Upper lobe of right lung (tissue), 1 donor: ENCODE results near the gene ABCC11. TPM values are rescaled to one million over a fixed set of nuclear protein-coding genes. Genes with fewer than 3 reads are reported as not detected.

Source experiments
- ATAC-seq: fragments of 200-7000 bp; cut with Tn5 transposase; one replicate; pipeline ENCODE4 v1.9.1; 2020; ENCODE audit warnings: mild to moderate bottlenecking, moderate library complexity
- DNase-seq: peaks from one replicate; pipeline ENCODE4 v3.0.0-alpha.2; 2020
- H3K27ac ChIP-seq: fragments of 200-600 bp; one replicate; pipeline ENCODE4 v1.8.0; 2022
- H3K27me3 ChIP-seq: fragments of 200-600 bp; one replicate; pipeline ENCODE4 v1.8.0; 2022; ENCODE audit warnings: mild to moderate bottlenecking
- H3K36me3 ChIP-seq: fragments of 200-600 bp; one replicate; pipeline ENCODE4 v1.8.0; 2022
- H3K4me1 ChIP-seq: fragments of 200-600 bp; one replicate; pipeline ENCODE4 v1.8.0; 2022
- H3K4me3 ChIP-seq: fragments of 200-600 bp; one replicate; pipeline ENCODE4 v1.8.0; 2022; ENCODE audit warnings: mild to moderate bottlenecking
- H3K9me3 ChIP-seq: fragments of 200-600 bp; one replicate; pipeline ENCODE4 v1.8.0; 2022
- intact Hi-C: fragments of 100-400 bp; cut with DNase I; formaldehyde crosslinking; loops from one replicate; pipeline ENCODE4 v1.11.0; 2022
- total RNA-seq: library from RNA; stranded (reverse); fragmentation: NEBNext Ultra II Directional; extraction: Animal tissue kit (Norgen Biotek cat#: 25700); gene quantifications from one replicate; pipeline ENCODE4 v1.2.1, GENCODE V29; 2021
- TF ChIP-seq, protein P1 (sequence below): fragments of 200-600 bp; IDR thresholded peaks from one replicate; pipeline ENCODE4 v1.8.0; 2022; ENCODE audit warnings: antibody characterized with exemption
- donor health status: DM: no; HTN: yes; CAD: no; lungs with severe emphysema.

ABCC11 gene
- total RNA-seq, 1 donor from 2014 or later, result not detected

DNA sequence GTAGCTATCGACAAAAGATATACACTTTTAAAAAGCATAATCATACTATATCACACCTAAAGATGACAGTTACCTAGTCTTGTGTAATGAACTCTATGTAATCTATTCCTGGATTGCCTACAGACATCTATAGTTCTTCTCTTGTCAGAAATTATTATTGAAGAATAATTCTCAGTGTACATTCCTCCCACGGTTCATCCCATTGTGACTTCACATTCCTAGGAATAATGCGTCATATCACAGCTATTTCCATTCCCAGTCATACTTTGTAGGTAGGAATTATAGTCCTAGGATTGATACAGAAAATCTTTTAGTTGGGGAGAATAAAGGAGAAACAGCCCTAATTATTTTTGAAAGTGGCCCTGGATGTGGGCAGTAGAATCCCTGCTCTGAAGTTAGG is 44.0 kb upstream of the ABCC11 start:
- Histone ChIP-seq H3K27ac (no peak overlapping the region), H3K9me3 (no peaks in the 10 kb centered on the region), H3K27me3 (no peaks in the 10 kb centered on the region), H3K4me1 (no peaks in the 10 kb centered on the region), H3K4me3 (no peak overlapping the region), H3K36me3 (peaks cover 33% of the 10 kb centered on the region)
- intact Hi-C loops, result no loop called here
- TF ChIP-seq, protein P1, sequence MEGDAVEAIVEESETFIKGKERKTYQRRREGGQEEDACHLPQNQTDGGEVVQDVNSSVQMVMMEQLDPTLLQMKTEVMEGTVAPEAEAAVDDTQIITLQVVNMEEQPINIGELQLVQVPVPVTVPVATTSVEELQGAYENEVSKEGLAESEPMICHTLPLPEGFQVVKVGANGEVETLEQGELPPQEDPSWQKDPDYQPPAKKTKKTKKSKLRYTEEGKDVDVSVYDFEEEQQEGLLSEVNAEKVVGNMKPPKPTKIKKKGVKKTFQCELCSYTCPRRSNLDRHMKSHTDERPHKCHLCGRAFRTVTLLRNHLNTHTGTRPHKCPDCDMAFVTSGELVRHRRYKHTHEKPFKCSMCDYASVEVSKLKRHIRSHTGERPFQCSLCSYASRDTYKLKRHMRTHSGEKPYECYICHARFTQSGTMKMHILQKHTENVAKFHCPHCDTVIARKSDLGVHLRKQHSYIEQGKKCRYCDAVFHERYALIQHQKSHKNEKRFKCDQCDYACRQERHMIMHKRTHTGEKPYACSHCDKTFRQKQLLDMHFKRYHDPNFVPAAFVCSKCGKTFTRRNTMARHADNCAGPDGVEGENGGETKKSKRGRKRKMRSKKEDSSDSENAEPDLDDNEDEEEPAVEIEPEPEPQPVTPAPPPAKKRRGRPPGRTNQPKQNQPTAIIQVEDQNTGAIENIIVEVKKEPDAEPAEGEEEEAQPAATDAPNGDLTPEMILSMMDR, result no peak
- no peak for DNase-seq
- ATAC-seq, result no peak

DNA sequence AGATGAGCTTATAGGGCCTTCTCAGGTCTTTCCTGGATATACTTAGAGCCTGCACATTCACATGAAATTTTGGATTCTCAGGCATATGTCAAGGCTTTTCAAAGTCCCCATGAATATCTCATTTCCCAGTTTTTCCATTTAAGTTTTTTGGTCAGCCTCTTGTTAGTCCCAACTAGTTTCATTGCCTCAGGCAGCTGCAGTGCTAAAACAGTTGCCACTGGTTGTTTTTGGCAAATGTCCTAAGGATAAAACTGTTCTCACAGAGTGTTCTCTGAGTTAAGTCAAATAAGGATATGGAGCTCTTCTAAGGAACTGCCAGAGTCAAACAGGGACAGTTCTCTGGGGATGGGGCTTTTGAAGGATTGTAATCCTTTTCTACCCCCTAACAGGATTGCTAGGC is 39.9 kb upstream of the ABCC11 start:
- no peaks in the 10 kb centered on the region for H3K9me3 ChIP-seq
- H3K27ac ChIP-seq, result no peak overlapping the region
- TF ChIP-seq, protein P1, result no peak
- no peak overlapping the region for H3K4me3 ChIP-seq
- no peaks in the 10 kb centered on the region for H3K27me3 ChIP-seq
- DNase-seq (no peak), ATAC-seq (no peak)
- H3K4me1 ChIP-seq, result no peaks in the 10 kb centered on the region
- H3K36me3 ChIP-seq, result peaks cover 23% of the 10 kb centered on the region
- intact Hi-C loops, result no loop called here

DNA sequence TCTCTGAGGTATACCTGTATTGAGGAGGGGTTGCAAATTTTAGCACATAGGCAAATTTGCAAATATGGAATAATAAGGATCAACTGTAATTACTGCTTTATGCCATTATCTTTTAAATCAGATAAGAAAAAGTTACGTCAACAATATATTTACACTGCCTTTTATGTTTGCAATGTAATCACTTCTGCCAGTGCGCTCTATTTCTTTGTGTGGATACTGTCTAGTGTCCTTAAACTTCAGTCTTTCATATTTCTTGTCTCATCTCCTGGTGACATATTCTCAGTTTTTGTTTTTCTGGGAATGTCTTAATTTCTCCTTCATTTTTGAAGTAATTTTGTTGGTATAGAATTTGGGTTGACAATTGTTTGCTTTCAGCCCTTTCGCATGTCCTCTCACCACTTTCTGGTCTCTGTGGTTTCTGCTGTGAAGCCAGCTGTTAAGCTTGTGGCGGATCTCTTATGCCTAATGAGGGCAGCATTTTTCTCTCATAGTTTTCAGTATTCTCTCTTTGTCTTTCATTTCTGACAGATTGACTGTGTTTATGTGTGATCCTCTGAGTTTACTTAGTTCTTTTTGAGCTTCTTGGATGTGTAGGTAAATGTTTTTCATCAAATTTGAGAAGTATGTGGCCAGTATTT is 37.6 kb upstream of the ABCC11 start:
- Histone ChIP-seq H3K27ac (no peak overlapping the region), H3K36me3 (peaks cover 16% of the 10 kb centered on the region), H3K27me3 (no peaks in the 10 kb centered on the region), H3K4me3 (no peak overlapping the region), H3K4me1 (no peaks in the 10 kb centered on the region), H3K9me3 (no peaks in the 10 kb centered on the region)
- TF ChIP-seq, protein P1, result no peak
- DNase-seq (no peak), ATAC-seq (no peak)
- intact Hi-C loops, result no loop called here

DNA sequence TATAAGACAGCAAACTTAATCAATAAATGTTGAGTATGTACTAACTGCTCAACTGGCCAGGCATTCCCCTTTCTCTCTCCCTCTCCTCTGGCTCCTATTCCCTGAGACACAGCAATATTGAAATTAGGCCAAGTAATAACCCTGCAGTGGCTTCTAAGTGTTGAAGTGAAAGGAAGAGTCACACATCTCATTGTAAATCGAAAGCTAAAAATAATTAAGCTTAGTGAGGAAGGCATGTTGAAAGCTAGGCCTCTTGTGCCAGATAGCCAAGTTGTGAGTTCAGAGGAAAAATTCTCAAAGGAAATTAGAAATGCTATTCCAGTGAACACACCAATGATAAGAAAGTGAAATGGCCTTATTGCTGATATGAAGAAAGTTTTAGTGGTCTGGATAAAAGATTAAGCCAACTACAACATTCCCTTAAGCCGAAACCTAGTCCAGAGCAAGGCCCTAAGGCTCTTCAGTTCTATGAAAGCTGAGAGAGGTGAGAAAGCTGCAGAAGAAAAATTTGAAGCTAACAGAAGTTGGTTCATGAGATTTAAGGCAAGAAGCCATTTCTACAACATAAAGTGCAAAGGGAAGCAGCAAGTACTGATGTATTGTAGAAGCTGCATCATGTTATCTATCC is 35.4 kb upstream of the ABCC11 start:
- no peaks in the 10 kb centered on the region for H3K4me1 ChIP-seq
- no peak for DNase-seq
- no peak for ATAC-seq
- H3K27ac ChIP-seq, result no peak overlapping the region
- no peak overlapping the region for H3K4me3 ChIP-seq
- no peaks in the 10 kb centered on the region for H3K27me3 ChIP-seq
- H3K9me3 ChIP-seq, result no peaks in the 10 kb centered on the region
- peaks cover 29% of the 10 kb centered on the region for H3K36me3 ChIP-seq
- intact Hi-C loops, result no loop called here
- TF ChIP-seq, protein P1, result no peak

DNA sequence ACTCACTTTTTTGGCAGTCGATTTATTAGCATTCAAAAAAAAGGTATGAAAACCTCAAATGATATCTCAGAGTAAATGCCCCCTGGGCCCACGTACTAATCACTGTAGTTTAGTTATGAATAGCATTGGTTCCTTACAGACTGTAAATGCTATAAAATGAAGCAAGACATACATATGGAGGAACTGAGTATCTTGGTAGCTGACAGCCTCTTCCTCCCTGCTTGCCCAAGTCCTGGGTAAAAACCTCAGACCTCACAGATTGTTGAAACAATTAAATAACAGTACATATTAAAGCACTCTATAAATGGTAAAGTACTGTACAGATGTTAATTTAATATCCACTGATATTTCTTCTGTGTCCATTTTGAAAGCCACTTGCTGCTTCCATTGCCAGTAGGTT is 33.2 kb upstream of the ABCC11 start:
- Histone ChIP-seq H3K27ac (no peak overlapping the region), H3K27me3 (no peaks in the 10 kb centered on the region), H3K9me3 (no peaks in the 10 kb centered on the region), H3K36me3 (peaks cover 26% of the 10 kb centered on the region), H3K4me3 (no peak overlapping the region), H3K4me1 (no peaks in the 10 kb centered on the region)
- TF ChIP-seq, protein P1, result no peak
- DNase-seq (no peak), ATAC-seq (peak; percentile 54)
- intact Hi-C loops, result no loop called here
